Calu3 (cell line): Measurements from ENCODE around the gene SLC25A39. TPM values are rescaled to one million over a fixed set of nuclear protein-coding genes. Genes with fewer than 3 reads are reported as not detected.
A peak's percentile ranks its signal among the peaks of the same experiment; 100 is the strongest.

Experiments
- BruUV-seq: library from RNA; stranded (reverse); fragments of 400-500 nt; replicated peaks from 2 replicates; lab custom pipeline; 2021; lab: Mats Ljungman, UMichigan
- CTCF ChIA-PET: fragments of 300-600 bp; sonication (Branson Sonifier 250); formaldehyde crosslinking; loops from one replicate; lab custom pipeline; 2022; ENCODE audit warnings: antibody characterized with exemption; lab: Charles Lee
- DNase-seq: peaks from one replicate; pipeline ENCODE4 v3.0.0; 2022
- H3K27ac Mint-ChIP-seq: one replicate; pipeline ENCODE4 v1.8.0; 2022; ENCODE audit warnings: mixed read lengths; ENCODE audit not compliant: unreplicated experiment
- H3K27me3 Mint-ChIP-seq: one replicate; pipeline ENCODE4 v1.8.0; 2022; ENCODE audit warnings: mixed read lengths; ENCODE audit not compliant: unreplicated experiment
- H3K36me3 Mint-ChIP-seq: one replicate; pipeline ENCODE4 v1.8.0; 2022; ENCODE audit warnings: mild to moderate bottlenecking, moderate library complexity, mixed read lengths; ENCODE audit not compliant: insufficient read depth, unreplicated experiment
- H3K4me1 Mint-ChIP-seq: one replicate; pipeline ENCODE4 v1.8.0; 2022; ENCODE audit warnings: mild to moderate bottlenecking, low read depth, mixed read lengths; ENCODE audit not compliant: unreplicated experiment
- H3K4me3 Mint-ChIP-seq: one replicate; pipeline ENCODE4 v1.8.0; 2022; ENCODE audit warnings: mild to moderate bottlenecking, low read depth, moderate library complexity, mixed read lengths; ENCODE audit not compliant: unreplicated experiment
- H3K9me3 Mint-ChIP-seq: one replicate; pipeline ENCODE4 v1.8.0; 2022; ENCODE audit warnings: low read depth, mixed read lengths; ENCODE audit not compliant: unreplicated experiment
- CTCF ChIP-seq: fragments of 200-600 bp; IDR thresholded peaks from one replicate; pipeline ENCODE4 v1.8.0; 2022; ENCODE audit warnings: antibody characterized with exemption; ENCODE audit not compliant: unreplicated experiment
- intact Hi-C: fragments of 100-400 bp; cut with micrococcal nuclease; formaldehyde crosslinking; loops from one replicate; pipeline ENCODE4 v1.10.0; 2022; ENCODE audit not compliant: unreplicated experiment
- total RNA-seq: library from RNA; stranded (reverse); gene quantifications from 2 replicates; pipeline ENCODE4 v1.2.3, GENCODE V29; 2022

SLC25A39 gene
- total RNA-seq, 1 experiment from 2014 or later = 271 TPM

- Mint-ChIP-seq H3K36me3 (peaks cover 33% of the 10 kb centered on the region), H3K27ac (no peak overlapping the region), H3K4me1 (no peaks in the 10 kb centered on the region), H3K4me3 (no peak overlapping the region), H3K9me3 (no peaks in the 10 kb centered on the region), H3K27me3 (peaks cover 60% of the 10 kb centered on the region)
- TF ChIP-seq CTCF = no peak
- DNase-seq = no peak
- BruUV-seq = no TSS peak
- intact Hi-C loops = no loop called here
- CTCF ChIA-PET = interaction anchor here (0.5 kb wide), 1 partner anchor 136 kb away, joined by 3 read pairs; no protein-coding TSS in a partner anchor
These were observed 7.1 kb downstream of the SLC25A39 start for GRCh38 chr17:44317545-44317944.

GRCh38 chr17:44315760-44316731, 8.6 kb downstream of the SLC25A39 start:
- no peak for DNase-seq
- no TSS peak for BruUV-seq
- CTCF ChIA-PET = interaction anchor here (0.5 to 1.1 kb wide), 5 partner anchors 8 to 409 kb away, joined by 3 to 7 read pairs (median 5); partner anchors contain the start of genes RUNDC3A and SLC25A39
- intact Hi-C loops = no loop called here
- Mint-ChIP-seq H3K36me3 (peaks cover 26% of the 10 kb centered on the region), H3K27me3 (peaks cover 75% of the 10 kb centered on the region), H3K27ac (no peak overlapping the region), H3K9me3 (no peaks in the 10 kb centered on the region), H3K4me1 (no peaks in the 10 kb centered on the region), H3K4me3 (peak overlapping the region; percentile 50)
- no peak for TF ChIP-seq CTCF

- intact Hi-C loops = no loop called here
- Mint-ChIP-seq H3K4me1 (peaks cover 2% of the 10 kb centered on the region), H3K36me3 (peaks cover 26% of the 10 kb centered on the region), H3K4me3 (peak overlapping the region; percentile 50), H3K27me3 (peaks cover 85% of the 10 kb centered on the region), H3K9me3 (no peaks in the 10 kb centered on the region), H3K27ac (no peak overlapping the region)
- TF ChIP-seq CTCF = no peak
- BruUV-seq = no TSS peak
- CTCF ChIA-PET = interaction anchor here (0.6 to 1.1 kb wide), 2 partner anchors 9 to 72 kb away, joined by 3 to 5 read pairs; partner anchors contain the start of gene SLC25A39
- DNase-seq = peak; percentile 62
These were observed 9.6 kb downstream of the SLC25A39 start for GRCh38 chr17:44314869-44315661.

GRCh38 chr17:44314524-44314868, 10.1 kb downstream of the SLC25A39 start:
- Mint-ChIP-seq H3K9me3 (no peaks in the 10 kb centered on the region), H3K27ac (no peak overlapping the region), H3K4me1 (peaks cover 7% of the 10 kb centered on the region), H3K27me3 (peaks cover 90% of the 10 kb centered on the region), H3K4me3 (peak overlapping the region; percentile 50), H3K36me3 (peaks cover 21% of the 10 kb centered on the region)
- no peak for DNase-seq
- CTCF ChIA-PET = no interaction called here
- TF ChIP-seq CTCF = no peak
- intact Hi-C loops = no loop called here
- no TSS peak for BruUV-seq
